Calu3 (cell line): ENCODE data around the gene ACOT13. TPM values are rescaled to one million over a fixed set of nuclear protein-coding genes. Genes with fewer than 3 reads are reported as not detected.
"Not testable (repeated sequence)": the region's sequence is repeated elsewhere in the genome, so short reads cannot be mapped to it uniquely, and the experiment has no call there.

Source experiments
- BruUV-seq: library from RNA; stranded (reverse); fragments of 400-500 nt; replicated peaks from 2 replicates; lab custom pipeline; 2021; lab: Mats Ljungman, UMichigan
- CTCF ChIA-PET: fragments of 300-600 bp; sonication (Branson Sonifier 250); formaldehyde crosslinking; loops from one replicate; lab custom pipeline; 2022; ENCODE audit warnings: antibody characterized with exemption; lab: Charles Lee
- DNase-seq: peaks from one replicate; pipeline ENCODE4 v3.0.0; 2022
- H3K27ac Mint-ChIP-seq: one replicate; pipeline ENCODE4 v1.8.0; 2022; ENCODE audit warnings: mixed read lengths; ENCODE audit not compliant: unreplicated experiment
- H3K27me3 Mint-ChIP-seq: one replicate; pipeline ENCODE4 v1.8.0; 2022; ENCODE audit warnings: mixed read lengths; ENCODE audit not compliant: unreplicated experiment
- H3K36me3 Mint-ChIP-seq: one replicate; pipeline ENCODE4 v1.8.0; 2022; ENCODE audit warnings: mild to moderate bottlenecking, moderate library complexity, mixed read lengths; ENCODE audit not compliant: insufficient read depth, unreplicated experiment
- H3K4me1 Mint-ChIP-seq: one replicate; pipeline ENCODE4 v1.8.0; 2022; ENCODE audit warnings: mild to moderate bottlenecking, low read depth, mixed read lengths; ENCODE audit not compliant: unreplicated experiment
- H3K4me3 Mint-ChIP-seq: one replicate; pipeline ENCODE4 v1.8.0; 2022; ENCODE audit warnings: mild to moderate bottlenecking, low read depth, moderate library complexity, mixed read lengths; ENCODE audit not compliant: unreplicated experiment
- H3K9me3 Mint-ChIP-seq: one replicate; pipeline ENCODE4 v1.8.0; 2022; ENCODE audit warnings: low read depth, mixed read lengths; ENCODE audit not compliant: unreplicated experiment
- CTCF ChIP-seq: fragments of 200-600 bp; IDR thresholded peaks from one replicate; pipeline ENCODE4 v1.8.0; 2022; ENCODE audit warnings: antibody characterized with exemption; ENCODE audit not compliant: unreplicated experiment
- intact Hi-C: fragments of 100-400 bp; cut with micrococcal nuclease; formaldehyde crosslinking; loops from one replicate; pipeline ENCODE4 v1.10.0; 2022; ENCODE audit not compliant: unreplicated experiment
- total RNA-seq: library from RNA; stranded (reverse); gene quantifications from 2 replicates; pipeline ENCODE4 v1.2.3, GENCODE V29; 2022

Gene ACOT13
- total RNA-seq, 1 experiment from 2014 or later = 78.9 TPM

- CTCF ChIA-PET = interaction anchor here (0.8 to 2.0 kb wide), 2 partner anchors 10 to 173 kb away, joined by 4 to 13 read pairs; no protein-coding TSS in a partner anchor
- Mint-ChIP-seq H3K4me1 (peaks cover 20% of the 10 kb centered on the region), H3K36me3 (peaks cover 4% of the 10 kb centered on the region), H3K9me3 (peaks cover 10% of the 10 kb centered on the region), H3K27me3 (no peaks in the 10 kb centered on the region), H3K4me3 (no peak overlapping the region), H3K27ac (peak overlapping the region; percentile 0)
- intact Hi-C loops = no loop called here
- TF ChIP-seq CTCF = no peak
- DNase-seq = peak; percentile 31
- BruUV-seq = no TSS peak
These were observed 86.1 kb downstream of the ACOT13 start for GRCh38 chr6:24752917-24753492.

GRCh38 chr6:24753545-24753944 is 86.7 kb downstream of the ACOT13 start:
- H3K4me3 Mint-ChIP-seq = no peak overlapping the region
- no peak for TF ChIP-seq CTCF
- BruUV-seq = no TSS peak
- H3K4me1 Mint-ChIP-seq = peaks cover 20% of the 10 kb centered on the region
- intact Hi-C loops = no loop called here
- no peak for DNase-seq
- peaks cover 10% of the 10 kb centered on the region for H3K9me3 Mint-ChIP-seq
- CTCF ChIA-PET = interaction anchor here (0.6 to 2.0 kb wide), 3 partner anchors 10 to 174 kb away, joined by 3 to 13 read pairs (median 4); no protein-coding TSS in a partner anchor
- H3K27me3 Mint-ChIP-seq = no peaks in the 10 kb centered on the region
- peaks cover 4% of the 10 kb centered on the region for H3K36me3 Mint-ChIP-seq
- H3K27ac Mint-ChIP-seq = peak overlapping the region; percentile 29

GRCh38 chr6:24754378-24754777 is 87.5 kb downstream of the ACOT13 start:
- H3K36me3 Mint-ChIP-seq, intact Hi-C loops, H3K4me3 Mint-ChIP-seq, H3K27ac Mint-ChIP-seq, BruUV-seq, H3K27me3 Mint-ChIP-seq, DNase-seq: not testable (repeated sequence)
- Mint-ChIP-seq H3K9me3 (peaks cover 10% of the 10 kb centered on the region), H3K4me1 (peaks cover 20% of the 10 kb centered on the region)
- CTCF ChIA-PET = interaction anchor here (2.0 kb wide), 1 partner anchor 11 kb away, joined by 13 read pairs; no protein-coding TSS in a partner anchor

Other genes starting within 250 kb of the ACOT13 start
- 2.0 and 3.5 TPM in 2 replicates for gene GPLD1, start 177.5 kb upstream of the ACOT13 start, total RNA-seq
- gene ALDH5A1, start 172.1 kb upstream of the ACOT13 start, total RNA-seq = 22.2 and 23.2 TPM in 2 replicates
- 4.3 and 4.5 TPM in 2 replicates for gene KIAA0319, start 20.9 kb upstream of the ACOT13 start, total RNA-seq
- gene TDP2, start 178 bp upstream of the ACOT13 start, total RNA-seq = 71.7 and 72.9 TPM in 2 replicates
- 334 and 370 TPM in 2 replicates for gene C6orf62, start 52.1 kb downstream of the ACOT13 start, total RNA-seq
- 183 and 200 TPM in 2 replicates for gene GMNN, start 107.9 kb downstream of the ACOT13 start, total RNA-seq
- gene ARMH2, start 131.8 kb downstream of the ACOT13 start, total RNA-seq = not detected in 2 replicates